SU-DHL-6 (cell line): Measurements from ENCODE around the gene RETREG1.

Experiments
- H2AFZ ChIP-seq: fragments of 200-600 bp; sonication (generic); 2 replicates; pipeline ENCODE4 v1.6.1; 2014; ENCODE audit warnings: low read depth, mild to moderate bottlenecking, moderate library complexity, mixed read lengths, antibody characterized with exemption, low read length; ENCODE audit not compliant: severe bottlenecking
- H3F3A ChIP-seq: fragments of 200-600 bp; shearing (Covaris generic); 2 replicates; pipeline ENCODE4 v1.6.0; 2016; ENCODE audit warnings: antibody characterized with exemption, mild to moderate bottlenecking; ENCODE audit not compliant: insufficient read depth
- H3K27ac ChIP-seq: fragments of 200-600 bp; sonication (generic); 2 replicates; pipeline ENCODE4 v1.5.1; 2016; ENCODE audit warnings: low read depth, mild to moderate bottlenecking, low read length, moderate library complexity, mixed read lengths
- H3K27me3 ChIP-seq: fragments of 200-600 bp; sonication (generic), shearing (Covaris generic); 2 replicates; pipeline ENCODE4 v1.6.0; 2014; ENCODE audit warnings: mild to moderate bottlenecking, low read length
- H3K36me3 ChIP-seq: fragments of 200-600 bp; sonication (generic); 2 replicates; pipeline ENCODE4 v1.6.1; 2014; ENCODE audit warnings: mild to moderate bottlenecking, low read length, mixed read lengths
- H3K4me2 ChIP-seq: fragments of 300-600, 200-600 bp; shearing (Covaris generic), sonication (generic); 2 replicates; pipeline ENCODE4 v1.6.0; 2014; ENCODE audit warnings: low read length, low read depth, mild to moderate bottlenecking; ENCODE audit not compliant: poor library complexity, severe bottlenecking
- H3K4me3 ChIP-seq: fragments of 200-600 bp; sonication (generic); 2 replicates; pipeline ENCODE4 v1.5.1; 2014; ENCODE audit warnings: antibody characterized with exemption, low read length, mild to moderate bottlenecking, mixed read lengths; ENCODE audit not compliant: insufficient read depth, poor library complexity, severe bottlenecking
- H3K79me2 ChIP-seq: fragments of 200-600 bp; sonication (generic); 2 replicates; pipeline ENCODE4 v1.6.1; 2014; ENCODE audit warnings: mild to moderate bottlenecking, low read length, moderate library complexity; ENCODE audit not compliant: insufficient read depth
- H3K9ac ChIP-seq: fragments of 200-600 bp; sonication (generic); 2 replicates; pipeline ENCODE4 v1.7.0; 2014; ENCODE audit warnings: mild to moderate bottlenecking, low read length
- H3K9me2 ChIP-seq: fragments of 200-600 bp; sonication (generic); replicated peaks from 2 replicates; pipeline ENCODE4 v1.6.1; 2014; ENCODE audit warnings: low read length; ENCODE audit not compliant: insufficient read depth
- H3K9me3 ChIP-seq: fragments of 200-600 bp; sonication (generic); 2 replicates; pipeline ENCODE4 v1.6.1; 2014; ENCODE audit warnings: low read length, mixed read lengths; ENCODE audit not compliant: insufficient read depth
- H4K20me1 ChIP-seq: fragments of 200-600 bp; sonication (generic); 2 replicates; pipeline ENCODE4 v1.6.1; 2014; ENCODE audit warnings: low read depth, mild to moderate bottlenecking, antibody characterized with exemption, low read length, moderate library complexity, mixed read lengths
- CTCF ChIP-seq: fragments of 200-600 bp; sonication (generic); IDR thresholded peaks from one replicate; pipeline ENCODE4 v1.5.1; 2017; ENCODE audit warnings: antibody characterized with exemption, mild to moderate bottlenecking, low read length, moderate library complexity; ENCODE audit not compliant: insufficient read depth, poor library complexity, severe bottlenecking
- EZH2phosphoT487 ChIP-seq: fragments of 200-600 bp; sonication (generic), shearing (Covaris generic); conservative IDR thresholded peaks from 2 replicates; pipeline ENCODE4 v1.6.1; 2018; ENCODE audit warnings: mild to moderate bottlenecking, antibody characterized with exemption, low read length, moderate library complexity, mixed read lengths

Gene RETREG1

DNA sequence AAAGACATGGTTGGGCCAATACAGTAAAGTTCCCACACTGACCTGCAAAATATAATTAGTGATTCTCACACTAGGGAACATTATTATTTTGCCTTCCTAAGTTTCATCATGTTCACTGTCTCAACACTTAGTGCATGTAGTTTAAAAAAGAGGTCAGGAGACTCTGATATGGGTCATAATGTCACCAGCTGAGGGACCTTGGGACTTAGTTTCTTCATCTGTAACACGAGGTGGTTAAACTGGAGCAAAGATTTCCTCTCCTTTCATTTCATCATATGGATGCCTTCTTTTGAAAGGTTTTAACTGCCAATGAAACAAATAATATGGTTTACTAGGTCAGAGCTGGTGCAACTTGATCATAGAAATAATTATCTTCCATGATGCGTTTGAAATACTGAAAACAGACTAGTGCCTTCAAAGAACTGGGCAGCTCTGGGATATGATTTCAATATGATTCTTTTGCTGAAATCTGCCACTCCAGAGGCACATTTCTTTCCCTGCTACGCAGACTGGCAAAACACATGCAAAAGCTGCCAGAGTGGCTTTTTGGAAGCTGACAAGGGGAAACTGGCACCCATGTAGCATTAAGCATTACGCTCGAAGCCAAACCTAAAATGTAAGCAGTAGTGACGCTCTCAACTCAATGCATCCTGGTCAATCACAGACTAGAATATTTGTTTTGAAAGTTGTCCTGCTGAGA, 20.8 kb downstream of the RETREG1 start:
- Histone ChIP-seq H3K79me2 (no peaks in the 10 kb centered on the region), H3F3A (no peaks in the 10 kb centered on the region), H3K36me3 (no peaks in the 10 kb centered on the region), H3K9ac (no peak overlapping the region), H4K20me1 (no peaks in the 10 kb centered on the region), H3K27ac (no peak overlapping the region), H3K9me2 (no peaks in the 10 kb centered on the region), H3K4me3 (no peak overlapping the region), H3K27me3 (no peaks in the 10 kb centered on the region), H3K4me2 (no peak overlapping the region), H2AFZ (no peak overlapping the region), H3K9me3 (no peaks in the 10 kb centered on the region)
- no peak for TF ChIP-seq CTCF
- no peak for TF ChIP-seq EZH2phosphoT487

DNA sequence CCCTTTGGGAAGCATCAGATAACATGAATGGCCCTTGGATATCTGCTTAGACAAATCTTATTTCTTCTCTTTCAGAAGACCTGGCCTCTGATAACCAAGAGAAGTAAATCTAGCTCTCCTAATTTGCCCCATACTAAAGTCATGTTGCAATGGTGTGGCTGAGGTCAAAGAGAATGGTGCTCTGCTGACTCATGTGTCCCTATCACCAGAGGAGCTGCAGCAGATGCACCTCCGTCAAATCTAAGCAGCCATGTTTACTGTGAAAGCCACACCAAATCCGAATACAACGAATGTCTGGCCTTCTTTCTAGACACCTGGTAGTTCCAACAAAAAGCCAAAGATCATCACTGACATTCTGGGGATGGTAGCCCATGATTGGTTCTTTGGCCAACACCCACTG, 23.2 kb downstream of the RETREG1 start:
- Histone ChIP-seq H2AFZ (no peak overlapping the region), H3K27me3 (no peaks in the 10 kb centered on the region), H3K9me3 (no peaks in the 10 kb centered on the region), H3K4me2 (no peak overlapping the region), H4K20me1 (no peaks in the 10 kb centered on the region), H3K36me3 (no peaks in the 10 kb centered on the region), H3K27ac (no peak overlapping the region), H3F3A (no peaks in the 10 kb centered on the region), H3K9ac (no peak overlapping the region), H3K79me2 (no peaks in the 10 kb centered on the region), H3K4me3 (no peak overlapping the region), H3K9me2 (no peaks in the 10 kb centered on the region)
- no peak for TF ChIP-seq CTCF
- no peak for TF ChIP-seq EZH2phosphoT487

DNA sequence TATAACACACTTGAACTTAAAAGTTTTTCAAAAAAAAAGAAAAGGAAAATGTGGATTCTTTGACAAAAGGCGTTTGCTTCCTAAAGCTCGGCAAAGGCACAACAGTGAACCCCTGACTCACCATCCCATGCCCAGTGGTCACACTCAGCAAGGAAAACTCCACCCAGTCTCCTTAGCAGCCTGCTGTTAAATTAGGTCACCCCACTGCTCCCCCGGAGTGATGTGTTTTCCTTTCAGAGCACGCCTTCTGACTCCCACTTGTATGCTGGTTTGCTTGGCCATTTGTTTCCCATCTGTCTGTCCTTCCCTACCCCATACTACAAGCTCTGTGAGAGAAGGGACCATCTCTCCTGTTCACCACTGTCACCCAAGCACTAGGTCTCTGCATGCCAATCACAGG, 23.8 kb downstream of the RETREG1 start:
- H3K27me3 ChIP-seq: no peaks in the 10 kb centered on the region
- no peak overlapping the region for H3K27ac ChIP-seq
- no peaks in the 10 kb centered on the region for H3K79me2 ChIP-seq
- H4K20me1 ChIP-seq: no peaks in the 10 kb centered on the region
- no peak overlapping the region for H3K4me3 ChIP-seq
- TF ChIP-seq CTCF (no peak), EZH2phosphoT487 (no peak)
- no peaks in the 10 kb centered on the region for H3K9me2 ChIP-seq
- no peaks in the 10 kb centered on the region for H3K9me3 ChIP-seq
- no peaks in the 10 kb centered on the region for H3F3A ChIP-seq
- H2AFZ ChIP-seq: no peak overlapping the region
- H3K9ac ChIP-seq: no peak overlapping the region
- no peaks in the 10 kb centered on the region for H3K36me3 ChIP-seq
- H3K4me2 ChIP-seq: no peak overlapping the region
